Activated naive CD4-positive, alpha-beta T cell (primary cell): Measurements from ENCODE around the gene PLSCR4.

Source experiments
- DNase-seq, 4 experiments: peaks; one replicate each; lab custom pipeline; 2025; lab: John Stamatoyannopoulos, UW

Gene PLSCR4

DNA sequence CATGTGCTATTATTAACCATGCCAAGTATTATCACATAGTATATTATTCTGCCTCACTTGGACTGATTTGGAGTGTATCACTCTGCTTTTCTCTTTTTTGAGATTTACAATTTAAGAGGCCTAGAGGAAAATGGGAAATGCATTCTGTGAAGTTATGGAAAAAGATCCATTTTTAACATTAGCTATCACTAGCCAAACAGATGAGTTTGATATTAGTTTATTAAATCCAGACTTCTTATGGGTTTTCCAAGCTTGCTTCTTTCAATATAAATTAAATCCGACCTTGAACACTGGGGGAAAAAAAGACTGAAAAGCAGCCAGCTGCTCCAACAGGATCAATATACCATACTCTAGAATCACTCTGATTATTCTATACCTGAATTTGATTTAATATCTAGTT is 59.9 kb downstream of the PLSCR4 start:
- no peak for DNase-seq

DNA sequence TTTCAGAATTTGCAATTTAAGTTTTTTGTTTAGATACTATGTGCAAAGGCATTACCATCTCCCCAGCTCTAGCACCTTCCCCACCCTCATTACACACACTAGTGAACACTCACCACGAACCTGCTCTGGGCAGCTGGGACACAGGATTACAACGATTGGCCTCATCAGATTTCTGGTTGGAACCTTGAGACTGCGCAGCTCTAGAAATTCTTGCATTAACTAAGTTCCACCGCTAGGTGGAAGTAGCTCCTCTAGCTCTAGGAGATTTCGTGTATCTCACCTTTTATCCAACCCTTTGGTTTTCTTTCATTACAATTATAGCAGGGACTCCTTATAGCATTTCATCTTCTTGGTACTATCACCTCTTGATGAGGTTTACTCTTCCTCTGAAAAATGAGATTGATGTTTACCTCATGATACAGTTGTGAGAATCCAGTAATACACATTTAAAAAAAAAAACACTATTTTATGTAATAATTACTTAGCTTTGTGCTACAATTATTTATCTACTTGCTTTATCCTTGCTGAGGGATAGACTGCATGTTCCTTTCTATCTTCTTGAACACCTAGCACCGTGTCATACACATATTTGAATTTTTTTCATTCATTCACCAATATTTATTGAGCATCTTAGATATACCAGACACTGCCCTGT is 61.3 kb downstream of the PLSCR4 start:
- no peak for DNase-seq

DNA sequence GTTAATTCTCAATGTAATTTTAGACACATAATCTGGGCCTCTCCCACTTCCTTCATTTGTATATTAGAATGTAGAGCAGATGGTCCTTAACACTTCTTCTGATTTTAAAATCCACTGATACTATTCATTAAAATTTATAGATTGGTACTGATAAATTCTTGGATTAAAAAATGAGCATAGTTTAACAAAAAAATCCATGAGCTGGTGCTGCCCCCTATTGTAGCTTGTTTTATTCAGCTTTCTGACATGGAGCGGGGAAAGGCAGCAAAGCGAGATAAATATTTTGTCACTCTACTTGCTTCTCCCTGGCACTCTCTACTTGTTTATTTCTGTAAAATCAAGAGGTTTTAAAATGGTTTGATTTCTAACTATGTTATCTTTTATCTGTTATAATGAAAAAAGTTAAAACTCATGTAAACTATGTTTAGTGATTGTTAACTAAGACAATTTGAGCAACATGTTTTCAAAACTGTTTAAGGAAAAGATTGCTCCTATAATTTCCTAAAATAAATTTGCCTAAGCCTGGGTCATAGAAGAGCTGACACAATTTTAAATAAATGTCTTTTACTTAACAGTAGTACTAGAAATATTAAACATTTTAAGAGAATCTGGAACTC is 63.5 kb downstream of the PLSCR4 start:
- DNase-seq: no peak

DNA sequence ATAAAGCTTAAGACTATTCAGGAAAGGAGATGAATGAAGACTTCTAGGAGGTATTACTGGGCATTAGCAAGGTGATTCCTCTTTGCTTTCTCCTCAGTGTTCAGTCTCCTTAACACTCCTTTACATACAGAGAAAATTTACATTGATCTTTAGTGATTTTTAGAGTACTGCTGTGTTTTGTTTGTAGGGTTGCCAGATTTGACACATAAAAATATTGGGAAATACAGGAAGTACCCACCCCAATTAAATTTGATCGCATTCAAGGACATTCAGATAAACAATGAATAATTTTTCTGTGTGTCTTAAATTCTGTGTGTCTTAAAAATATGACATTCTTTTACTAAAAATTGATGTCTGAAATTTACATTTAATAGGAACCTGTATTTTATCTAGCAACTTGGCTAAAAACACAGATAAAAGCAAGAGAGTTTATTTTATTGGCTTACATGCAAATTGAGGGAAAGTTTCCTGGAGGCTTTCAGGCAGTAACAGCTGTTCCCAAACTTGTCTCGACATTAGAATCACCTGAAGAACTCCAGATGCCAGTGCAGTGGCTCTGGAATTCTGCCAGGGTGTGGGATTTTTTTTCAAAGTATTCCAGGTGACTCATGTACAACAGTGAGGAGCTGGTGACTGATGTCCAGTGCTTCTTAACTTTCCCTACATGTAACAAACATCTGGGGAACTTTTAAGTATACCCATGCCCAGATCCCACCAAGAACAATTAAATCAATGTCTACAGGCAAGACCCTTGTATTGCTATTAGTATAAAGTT is 66.5 kb downstream of the PLSCR4 start:
- no peak for DNase-seq

DNA sequence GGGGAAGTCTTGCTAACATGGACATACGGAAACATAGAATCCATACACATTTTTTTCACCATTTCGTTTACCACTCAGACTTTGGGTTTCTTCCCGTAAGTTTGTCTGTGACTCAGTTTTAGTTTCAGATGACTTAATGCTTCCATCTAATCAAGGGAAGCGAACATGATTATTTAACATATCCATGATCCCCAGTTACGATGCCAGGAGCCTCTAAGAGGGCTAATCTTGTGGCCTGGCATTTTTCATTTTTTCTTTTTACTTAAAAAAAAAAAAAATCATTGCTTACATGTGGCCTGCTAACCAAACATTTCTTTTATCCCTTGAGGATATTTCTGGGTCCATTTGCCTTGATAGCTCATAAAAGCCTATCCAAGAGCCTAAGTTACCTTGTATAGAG is 69.7 kb downstream of the PLSCR4 start:
- DNase-seq: no peak

DNA sequence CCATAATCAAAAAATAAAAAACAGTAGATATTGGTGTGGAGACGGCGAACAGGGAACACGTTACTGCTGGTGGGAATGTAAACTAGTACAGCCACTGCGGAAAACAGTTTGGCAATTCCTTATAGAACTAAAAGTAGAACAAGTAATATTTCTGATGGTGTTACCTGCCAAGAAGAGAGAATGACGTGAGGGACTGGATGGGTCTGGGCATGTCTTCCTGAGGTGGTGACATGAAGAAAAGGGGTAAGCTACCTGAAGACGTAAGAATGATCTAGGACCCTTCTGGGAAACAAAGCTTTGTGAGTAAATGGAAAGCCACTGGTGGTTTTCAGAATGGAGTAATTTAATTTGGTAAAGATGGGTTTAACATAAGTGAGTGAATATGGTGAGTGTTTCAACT is 70.5 kb downstream of the PLSCR4 start:
- DNase-seq: no peak

DNA sequence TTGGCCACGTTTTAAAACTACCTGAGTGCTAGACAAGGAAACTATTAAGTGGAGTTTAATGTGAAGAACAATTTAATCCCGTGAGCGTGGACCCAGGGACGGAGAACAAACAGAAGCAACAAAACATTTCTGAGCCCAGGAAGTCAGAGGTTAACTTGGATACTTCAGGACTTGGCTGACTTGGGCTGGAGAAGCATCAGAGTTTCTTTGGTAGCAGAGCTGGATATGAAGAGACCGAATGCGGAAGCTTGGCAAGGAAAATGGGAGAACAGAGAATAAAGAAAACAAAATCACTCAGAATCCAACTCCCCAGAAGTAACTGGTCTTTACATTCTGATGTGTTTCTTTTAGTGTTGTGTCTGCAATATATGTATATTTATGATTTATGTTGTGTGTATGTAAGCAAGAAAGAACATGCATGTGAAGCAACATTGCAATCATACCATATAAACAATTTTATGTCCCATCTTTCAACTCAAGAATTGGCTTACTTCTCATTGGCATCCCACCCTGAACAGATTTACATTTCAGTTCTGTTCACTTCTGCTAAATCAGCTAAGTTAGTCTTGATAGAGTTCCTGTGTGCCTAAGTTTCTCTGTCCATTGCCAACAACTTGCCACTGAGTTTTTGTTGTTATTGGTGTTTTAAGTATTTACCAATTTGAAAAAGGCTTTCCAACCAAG is 72.8 kb downstream of the PLSCR4 start:
- no peak for DNase-seq

DNA sequence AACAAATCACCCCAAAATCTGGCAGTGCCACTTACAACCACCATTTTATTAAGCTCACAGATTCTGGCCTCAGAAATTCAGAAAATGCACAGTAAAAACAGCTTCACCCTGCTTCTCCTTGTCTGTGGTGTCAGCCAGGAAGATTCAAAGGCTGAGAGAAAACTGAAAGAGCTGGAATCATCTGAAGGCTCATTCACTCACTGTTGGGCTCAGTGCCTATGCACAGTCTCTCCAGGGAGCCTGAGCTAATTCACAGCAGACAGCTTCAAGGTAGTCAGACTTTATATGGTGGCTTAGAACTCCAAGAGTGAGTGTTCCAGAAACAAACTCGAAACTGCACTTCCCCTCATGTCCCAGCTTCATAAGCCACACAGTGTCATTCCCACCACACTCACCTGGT is 73.4 kb downstream of the PLSCR4 start:
- no peak for DNase-seq

DNA sequence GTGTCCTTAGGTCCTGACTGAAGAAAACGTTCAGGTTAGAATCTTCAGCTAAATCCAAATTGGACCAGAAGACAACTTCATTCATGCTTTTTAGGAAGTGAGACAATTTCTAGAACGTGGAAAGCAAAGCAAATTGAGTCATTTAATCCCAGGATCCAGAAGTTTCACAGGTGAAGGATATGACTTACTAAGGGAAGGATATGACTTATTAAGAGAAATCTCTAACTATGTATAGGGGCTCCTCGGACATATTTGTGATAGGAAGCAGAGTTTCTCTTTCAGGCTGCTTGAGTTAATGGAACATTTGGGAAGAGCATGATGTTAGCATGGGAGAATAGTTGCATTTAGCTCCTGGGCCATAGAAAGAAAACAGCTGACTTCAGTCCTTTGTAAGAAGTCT is 73.8 kb downstream of the PLSCR4 start:
- no peak for DNase-seq

DNA sequence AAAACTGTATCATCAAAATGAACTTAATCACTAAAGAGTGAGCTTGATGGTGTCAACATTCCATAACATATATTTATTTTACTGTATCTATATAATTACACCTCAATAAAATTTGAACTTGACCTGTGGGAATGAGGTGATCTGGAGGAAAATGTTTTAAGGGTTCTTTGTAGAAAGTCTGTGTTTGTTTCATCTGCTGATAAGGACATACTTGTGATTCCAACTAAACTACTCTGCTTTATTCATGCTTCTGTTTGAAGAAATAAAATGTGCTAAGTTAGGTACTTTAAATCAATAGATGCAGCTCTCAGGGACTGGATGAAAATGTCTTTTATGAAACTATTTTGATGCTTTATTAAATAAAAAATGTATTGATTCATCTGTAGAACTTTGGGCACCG is 78.3 kb downstream of the PLSCR4 start:
- no peak for DNase-seq

DNA sequence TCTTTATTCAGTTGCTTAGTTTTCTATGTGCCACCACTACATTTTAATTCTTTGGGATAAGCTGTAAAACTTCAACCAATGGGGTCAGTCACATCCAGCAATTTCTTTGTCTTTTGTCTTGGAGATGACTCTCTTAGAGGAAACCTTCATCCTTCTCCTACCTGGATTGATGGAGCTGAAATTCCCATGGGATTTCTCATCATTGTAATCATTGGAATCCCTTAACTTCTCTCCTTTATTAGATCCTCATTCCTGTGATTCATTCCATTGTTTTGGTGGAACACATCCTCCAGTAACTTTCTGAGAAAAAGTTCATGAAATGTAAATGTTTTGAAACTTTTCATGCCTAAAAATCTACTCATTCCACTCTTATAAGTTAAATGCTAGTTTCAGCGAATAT is 80.3 kb downstream of the PLSCR4 start:
- DNase-seq: no peak

DNA sequence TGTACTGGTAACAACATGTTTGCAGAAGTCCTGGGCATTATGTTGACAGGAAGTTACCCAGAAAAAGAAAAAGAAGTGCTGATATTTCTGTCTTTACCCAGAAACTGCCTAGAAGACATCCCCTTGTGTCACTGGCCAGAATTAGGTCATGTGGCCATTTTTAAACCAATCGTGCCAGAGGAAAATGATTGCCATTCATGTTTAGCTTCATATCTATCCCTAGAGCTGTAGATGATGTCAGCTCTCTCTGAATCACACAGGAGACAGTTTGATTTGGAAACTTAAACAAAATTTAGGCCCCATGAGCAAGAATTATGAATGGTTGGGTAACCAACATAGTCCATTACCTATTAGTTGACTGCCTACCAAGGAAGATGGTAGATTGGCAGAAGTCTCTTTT is 81.0 kb downstream of the PLSCR4 start:
- no peak for DNase-seq

DNA sequence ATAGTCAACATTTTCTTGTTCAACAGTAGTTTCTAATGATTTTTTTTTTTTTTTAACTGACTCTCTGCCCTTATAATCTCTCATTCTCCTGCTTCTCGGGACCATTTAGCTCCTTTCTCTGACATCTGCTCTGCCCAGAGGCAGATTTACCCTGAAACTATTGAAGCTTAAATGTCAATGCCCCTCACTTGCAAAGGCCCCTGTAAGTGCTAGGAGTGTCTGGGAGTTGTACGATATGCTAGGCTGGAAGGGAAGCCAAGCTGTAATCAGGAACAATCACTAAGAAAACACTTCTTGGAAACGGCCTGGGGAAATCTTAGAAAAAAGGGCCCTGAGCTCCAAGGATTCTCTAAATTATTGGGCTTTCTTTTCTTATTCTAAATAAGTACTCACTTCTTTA is 84.1 kb downstream of the PLSCR4 start:
- DNase-seq: no peak

DNA sequence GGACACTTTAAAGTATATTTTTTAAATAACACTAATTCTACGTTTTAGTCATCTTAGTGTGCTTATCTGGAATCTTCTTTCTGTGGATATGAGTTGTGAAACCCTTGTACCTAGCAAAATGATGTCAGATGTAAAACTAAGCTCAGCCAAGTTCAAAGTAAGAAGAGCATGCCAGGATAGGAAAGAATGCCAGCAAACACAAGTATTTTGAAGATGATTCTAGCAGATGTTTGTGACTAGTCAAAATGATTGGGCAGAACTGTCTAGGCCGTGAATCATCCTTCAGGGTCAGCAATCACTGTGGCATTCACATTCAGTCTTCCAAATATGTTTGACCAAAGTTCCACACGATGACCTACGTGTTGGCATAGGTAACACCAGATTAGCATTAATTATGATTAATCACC is 84.5 kb downstream of the PLSCR4 start:
- DNase-seq: no peak

DNA sequence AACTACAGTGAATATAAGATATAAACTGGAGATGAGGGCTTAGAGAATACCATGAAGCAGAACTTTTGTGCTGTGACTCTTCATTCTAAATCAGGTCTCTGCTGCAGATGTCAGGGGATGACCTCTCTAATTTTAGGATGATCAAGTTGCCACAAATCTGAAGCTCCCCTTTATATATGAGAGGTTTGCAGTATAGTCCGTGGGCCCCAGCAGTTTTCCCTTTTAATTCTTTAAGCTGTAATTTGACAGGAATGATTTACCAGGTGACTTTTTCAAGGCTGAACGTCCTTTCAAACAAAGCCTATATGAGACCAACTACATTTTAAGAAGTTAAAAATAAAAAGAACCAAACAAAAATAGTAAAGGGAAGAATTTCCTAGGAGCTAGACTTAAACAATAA is 85.0 kb downstream of the PLSCR4 start:
- no peak for DNase-seq

DNA sequence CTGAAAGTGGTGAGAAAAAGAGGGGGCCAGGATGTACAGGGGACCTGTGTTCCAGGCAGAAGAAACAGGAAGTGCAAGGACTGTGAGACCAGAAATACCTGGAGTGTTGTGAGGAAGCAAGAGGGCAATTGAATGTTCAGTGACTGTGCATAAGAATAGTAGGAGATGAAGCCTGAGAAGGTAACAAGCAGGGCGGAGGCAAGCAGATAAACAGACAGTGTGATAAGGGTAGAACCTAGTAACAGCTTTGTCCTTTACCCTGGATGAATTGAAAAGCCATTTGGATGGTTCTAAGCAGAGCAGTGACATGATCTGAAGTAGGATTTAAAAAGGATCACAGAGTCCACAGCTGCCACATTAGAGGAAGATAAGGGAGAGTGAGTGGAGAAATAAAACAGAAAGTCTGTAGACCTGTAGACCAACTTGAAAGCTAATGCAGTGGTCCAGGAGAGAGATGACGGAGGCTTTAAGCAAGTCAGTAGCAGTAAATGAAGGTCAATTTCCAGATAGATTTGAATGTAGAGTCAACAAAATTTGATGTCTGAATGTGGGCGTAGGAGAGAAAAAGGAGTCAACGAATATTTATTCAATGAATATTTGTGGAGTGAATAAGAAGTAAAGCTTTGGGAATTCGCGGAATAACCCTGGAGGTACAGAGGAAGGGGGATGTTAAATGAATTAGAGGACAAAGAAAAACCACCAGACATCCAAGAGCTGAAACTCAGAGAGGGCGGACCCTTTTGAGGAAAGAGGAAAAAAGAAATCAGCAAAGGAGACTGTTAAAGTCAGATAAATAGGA is 85.7 kb downstream of the PLSCR4 start:
- no peak for DNase-seq

DNA sequence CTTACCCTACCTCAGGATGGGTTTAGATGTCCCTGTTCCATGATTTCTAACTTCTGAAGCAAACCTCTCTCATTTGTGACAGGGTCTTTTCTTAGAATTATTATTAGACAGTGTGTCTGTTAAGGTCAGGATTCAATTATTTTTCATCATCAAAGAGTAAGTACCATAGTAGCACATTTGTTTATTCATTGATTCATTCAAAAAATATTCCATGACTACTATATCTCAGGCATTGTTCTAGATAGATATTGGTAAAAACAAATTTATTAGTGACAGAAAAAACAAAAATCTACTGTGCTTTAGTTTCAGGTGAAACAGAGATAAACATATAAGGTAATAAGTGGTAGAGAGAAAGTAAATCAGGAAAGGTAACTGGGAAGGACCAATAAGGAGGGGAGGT is 86.4 kb downstream of the PLSCR4 start:
- no peak for DNase-seq

DNA sequence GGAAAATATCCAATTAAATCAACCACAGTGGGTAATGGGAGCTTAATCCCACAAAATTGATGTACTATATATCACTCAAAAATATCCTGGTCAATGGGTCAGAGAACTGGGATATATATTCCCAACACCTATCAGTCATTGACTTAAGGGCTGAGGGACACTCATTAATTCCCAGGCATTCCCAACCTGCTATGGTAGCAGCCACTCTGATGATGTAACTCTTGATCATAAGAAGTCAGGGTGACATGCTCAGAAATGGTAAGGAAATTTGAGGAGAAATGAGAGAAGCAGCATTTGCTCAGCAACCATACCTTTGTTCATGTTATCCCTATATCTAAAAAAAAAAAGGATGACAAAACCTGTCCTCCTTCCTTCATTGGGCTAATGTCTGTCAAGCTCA is 86.8 kb downstream of the PLSCR4 start:
- DNase-seq: no peak

DNA sequence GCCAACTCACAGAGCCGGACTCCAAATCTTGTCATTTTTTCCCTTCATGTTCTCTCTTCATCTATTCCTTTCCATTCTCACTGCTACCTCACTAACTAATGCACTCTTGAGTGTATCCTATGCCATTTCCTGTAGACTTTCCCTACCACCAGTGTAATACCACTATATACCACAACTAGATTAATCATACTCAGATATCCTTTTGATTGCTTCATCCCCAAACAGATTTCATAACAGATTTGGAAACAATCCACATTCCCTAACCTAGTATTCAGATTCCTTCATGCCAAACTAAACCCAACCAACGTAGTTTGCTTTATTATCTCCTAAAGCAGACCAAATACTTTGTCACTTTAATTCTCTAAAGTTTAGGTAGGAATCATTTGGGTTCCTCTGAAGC is 87.3 kb downstream of the PLSCR4 start:
- no peak for DNase-seq

DNA sequence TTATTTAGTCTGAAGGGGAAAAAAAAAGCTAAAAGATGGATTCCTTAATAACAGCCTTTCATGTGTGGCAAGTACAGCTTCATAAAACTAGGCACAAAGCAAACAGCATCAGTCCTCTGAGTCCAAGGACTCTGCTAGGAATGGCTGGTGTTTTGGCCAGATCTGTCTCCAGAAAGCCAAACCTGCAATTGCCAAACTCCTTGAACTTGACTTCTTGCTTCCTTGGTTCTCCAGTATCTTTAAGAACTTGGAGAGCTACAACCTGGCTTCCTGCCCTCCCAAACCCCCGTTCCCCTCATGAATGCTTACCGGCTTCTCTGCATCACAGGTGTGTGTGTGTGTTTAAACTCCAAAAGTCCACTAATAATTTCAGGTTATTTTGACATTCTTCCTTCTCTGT is 88.3 kb downstream of the PLSCR4 start:
- DNase-seq: no peak

DNA sequence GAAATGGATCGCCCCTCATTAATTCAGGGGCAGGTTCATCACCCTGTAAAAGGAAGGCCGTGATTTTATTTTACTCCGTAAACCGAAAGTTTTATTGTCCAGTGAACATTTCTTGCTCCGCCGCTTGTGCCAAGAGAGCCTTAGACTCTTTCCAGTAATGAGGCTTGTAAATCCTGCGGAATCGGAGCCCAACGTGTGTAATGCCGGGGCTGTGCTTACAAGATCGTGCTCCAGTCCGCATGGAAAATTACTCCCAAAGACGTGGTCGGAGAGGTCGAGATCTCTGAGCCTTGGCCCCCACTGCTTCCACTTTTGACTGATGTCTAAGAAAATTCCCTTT is 89.3 kb downstream of the PLSCR4 start:
- DNase-seq: no peak

DNA sequence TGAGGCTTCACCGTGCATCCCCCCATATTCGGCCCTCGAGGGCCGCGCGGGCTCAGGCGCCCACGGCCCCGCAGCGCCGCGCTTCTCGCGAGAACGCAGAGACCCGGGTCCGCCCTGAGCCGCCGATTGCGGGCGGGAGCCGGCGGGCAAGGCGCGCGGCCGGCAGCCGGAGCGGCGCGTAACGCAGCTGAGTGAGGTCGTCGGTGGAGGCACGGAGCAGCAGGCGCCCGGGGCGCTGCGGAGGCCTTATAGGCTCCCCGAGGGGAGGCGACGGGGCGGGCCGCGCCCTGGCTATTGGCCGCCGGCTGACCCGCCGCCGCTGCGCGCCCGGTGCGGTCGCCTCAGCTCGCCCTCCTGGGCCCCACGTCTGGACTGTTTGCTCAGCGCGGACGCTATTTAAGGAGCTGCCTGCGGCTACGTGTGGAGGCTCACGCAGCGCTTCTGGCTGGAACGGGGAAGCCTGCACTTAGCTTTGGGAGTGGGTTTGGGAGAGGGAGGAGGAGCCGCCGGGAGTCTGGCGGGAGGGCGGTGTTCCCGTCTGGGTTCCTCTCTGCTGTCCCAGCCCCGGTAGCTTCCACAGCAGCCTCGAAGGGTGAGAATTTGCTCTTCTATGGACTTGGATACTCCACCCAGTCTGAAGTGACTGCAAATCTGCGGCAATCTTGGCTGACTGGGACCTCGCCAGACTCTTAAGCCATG is 89.8 kb downstream of the PLSCR4 start, which contains the start of gene PLOD2:
Gene PLOD2 (minus strand): TSS at position 221 of the 699 bp plus-strand sequence. CDS start 195 bp downstream, at position 26.
- no peak for DNase-seq
